Naive thymus-derived CD4-positive, alpha-beta T cell (primary cell): ENCODE data around the gene PPY. TPM values are rescaled to one million over a fixed set of nuclear protein-coding genes. Genes with fewer than 3 reads are reported as not detected.
"Not testable (repeated sequence)": the region's sequence is repeated elsewhere in the genome, so short reads cannot be mapped to it uniquely, and the experiment has no call there.

Experiments used
- ATAC-seq: fragments of 150-1000 bp; cut with Tn5 transposase; 2 replicates; pipeline ENCODE4 v1.10.0; 2021; ENCODE audit warnings: mild to moderate bottlenecking, moderate library complexity
- CTCF ChIA-PET: fragments of 350-600 bp; sonication (Branson Sonifier 250); formaldehyde crosslinking; loops from one replicate; lab custom pipeline; 2021; ENCODE audit warnings: antibody characterized with exemption; lab: Charles Lee
- POLR2A ChIA-PET: fragments of 350-600 bp; sonication (Branson Sonifier 250); formaldehyde crosslinking; loops from one replicate; lab custom pipeline; 2021; ENCODE audit warnings: antibody characterized with exemption, inconsistent platforms; lab: Charles Lee
- DNase-seq, 9 donors: peaks; one replicate each; pipeline versions ENCODE4 v3.0.0 to v3.0.0-alpha.2; 2020 to 2022; ENCODE audit warnings: mixed read lengths in 1 of 9
- H3K27ac ChIP-seq: one replicate; pipeline ENCODE4 v1.7.0; 2013; ENCODE audit warnings: mild to moderate bottlenecking, low read depth, low read length, moderate library complexity
- H3K27me3 ChIP-seq, 2 donors: one replicate each; pipeline ENCODE4 v1.7.0; 2013; ENCODE audit warnings: low read length in 2 of 2, mild to moderate bottlenecking in 2 of 2, moderate library complexity in 2 of 2; ENCODE audit not compliant: control insufficient read depth in 2 of 2, insufficient read depth in 2 of 2
- H3K36me3 ChIP-seq, 3 experiments: 1 replicate in 2 of 3; 2 replicates in 1 of 3; pipeline ENCODE4 v1.7.0; 2013; ENCODE audit warnings: low read length in 3 of 3, mild to moderate bottlenecking in 3 of 3, moderate library complexity in 1 of 3; ENCODE audit not compliant: insufficient read depth in 3 of 3, control insufficient read depth in 2 of 3
- H3K4me1 ChIP-seq, 2 donors: one replicate each; pipeline ENCODE4 v1.7.0; 2013; ENCODE audit warnings: low read length in 2 of 2, mild to moderate bottlenecking in 2 of 2, moderate library complexity in 1 of 2; ENCODE audit not compliant: control insufficient read depth in 2 of 2, insufficient read depth in 2 of 2
- H3K4me3 ChIP-seq: 2 replicates; pipeline ENCODE4 v1.7.0; 2013; ENCODE audit warnings: mild to moderate bottlenecking, low read length
- H3K9me3 ChIP-seq, 3 experiments: 1 replicate in 2 of 3; 2 replicates in 1 of 3; pipeline ENCODE4 v1.7.0; 2013; ENCODE audit warnings: low read length in 3 of 3; ENCODE audit not compliant: control insufficient read depth in 2 of 3
- H3K27ac Mint-ChIP-seq, 9 donors: one replicate each; pipeline ENCODE4 v1.8.0; 2020 to 2022; ENCODE audit warnings: mixed read lengths in 9 of 9, mild to moderate bottlenecking in 8 of 9, moderate library complexity in 5 of 9, inconsistent platforms in 2 of 9
- H3K27me3 Mint-ChIP-seq, 5 donors: one replicate each; pipeline ENCODE4 v1.8.0; 2021 to 2022; ENCODE audit warnings: mixed read lengths in 5 of 5, mild to moderate bottlenecking in 1 of 5
- H3K36me3 Mint-ChIP-seq, 5 donors: one replicate each; pipeline ENCODE4 v1.8.0; 2020 to 2022; ENCODE audit warnings: mixed read lengths in 5 of 5, mild to moderate bottlenecking in 3 of 5, inconsistent platforms in 1 of 5
- H3K4me1 Mint-ChIP-seq, 7 donors: one replicate each; pipeline ENCODE4 v1.8.0; 2020 to 2022; ENCODE audit warnings: mixed read lengths in 7 of 7, mild to moderate bottlenecking in 3 of 7, inconsistent platforms in 1 of 7
- H3K4me3 Mint-ChIP-seq, 10 donors: one replicate each; pipeline ENCODE4 v1.8.0; 2020 to 2022; ENCODE audit warnings: mild to moderate bottlenecking in 10 of 10, mixed read lengths in 10 of 10, moderate library complexity in 6 of 10, inconsistent platforms in 2 of 10
- H3K9me3 Mint-ChIP-seq, 11 donors: one replicate each; pipeline ENCODE4 v1.8.0; 2020 to 2022; ENCODE audit warnings: mixed read lengths in 11 of 11, mild to moderate bottlenecking in 4 of 11, inconsistent platforms in 1 of 11, moderate library complexity in 1 of 11
- intact Hi-C, 2 donors: fragments of 100-400 bp; cut with micrococcal nuclease; formaldehyde crosslinking; loops; one replicate each; pipeline ENCODE4 v1.15.1; 2023
- polyA plus RNA-seq, 2 donors: library from polyadenylated mRNA; unstranded; fragments of 300-500 nt; fragmentation: Illumina TruSeq; gene quantifications; one replicate each; pipeline ENCODE4 v1.2.3, GENCODE V29; 2021
- total RNA-seq, 6 experiments: library from RNA in 5 of 6; stranded (reverse) in 5 of 6; gene quantifications; 1 replicate in 5 of 6; 2 replicates in 1 of 6; pipeline ENCODE4 v1.2.3 and lab custom pipeline; 2021 to 2026

PPY gene
- total and polyA plus RNA-seq, 7 experiments from 2014 or later: not detected

DNA sequence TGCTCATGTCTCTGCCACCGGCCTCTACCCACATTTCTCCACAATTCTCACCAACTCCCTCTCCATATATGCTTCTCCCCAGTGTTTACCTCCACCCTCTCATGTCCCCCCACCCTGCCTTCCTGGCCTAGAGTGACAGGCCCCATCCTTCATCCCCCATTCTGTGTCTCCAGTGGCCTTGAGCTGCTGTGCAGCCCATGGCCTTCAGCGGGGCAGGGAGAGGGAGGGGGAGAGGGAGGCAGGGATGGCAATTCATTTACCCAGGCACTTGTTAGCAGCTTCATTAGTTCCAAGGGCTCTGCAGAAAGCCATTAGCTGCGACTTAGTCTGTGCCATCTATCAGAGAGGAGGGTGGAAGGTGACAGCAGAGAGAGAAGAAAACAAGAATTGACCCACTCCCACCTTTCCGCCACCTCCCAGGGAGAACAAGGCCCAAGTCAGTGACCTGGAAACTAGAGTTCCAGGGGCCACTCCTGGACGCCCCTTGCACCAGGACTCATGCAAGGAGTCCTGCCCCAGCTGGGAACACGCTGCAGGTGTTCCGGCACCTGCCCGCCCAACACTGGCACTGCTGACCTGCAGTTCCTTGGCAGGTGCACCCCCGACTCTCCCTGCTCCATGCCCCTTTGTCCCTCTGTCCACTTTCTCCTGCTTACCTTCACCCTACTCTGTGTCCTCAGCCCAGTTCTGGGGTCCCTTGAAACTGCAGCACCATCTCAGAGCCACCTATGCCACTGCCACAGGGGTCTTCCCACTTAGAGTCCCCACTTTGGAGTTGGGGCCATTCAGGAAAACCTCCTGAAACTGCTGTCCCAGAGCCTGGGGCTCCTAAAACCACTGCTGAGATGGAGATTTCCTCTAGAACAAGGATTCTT is 34.9 kb upstream of the PPY start:
- peak overlapping the region in 1 of 9 donors; percentile 32 for H3K27ac Mint-ChIP-seq

DNA sequence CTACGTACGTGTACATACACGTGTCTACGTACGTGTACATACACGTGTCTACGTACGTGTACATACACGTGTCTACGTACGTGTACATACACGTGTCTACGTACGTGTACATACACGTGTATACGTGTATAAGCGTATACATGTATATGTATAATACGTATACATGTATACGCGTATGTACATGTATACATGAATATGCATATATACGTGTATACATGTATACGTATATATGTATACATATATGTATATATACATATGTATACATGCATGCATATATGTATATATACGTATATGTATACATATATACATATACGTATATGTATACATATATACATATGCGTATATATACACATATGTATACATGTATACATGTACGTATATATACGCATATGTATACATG is 33.6 kb upstream of the PPY start:
- H3K27ac ChIP-seq: no peak overlapping the region
- no peak for ATAC-seq
- Mint-ChIP-seq H3K4me1 (peaks cover 4 to 8% (median 7%) of the 10 kb centered on the region in 7 donors), H3K9me3 (no peaks in the 10 kb centered on the region), H3K36me3 (no peaks in the 10 kb centered on the region), H3K4me3 (no peak overlapping the region), H3K27ac (no peak overlapping the region), H3K27me3 (peaks cover 0 to 28% (median 17%) of the 10 kb centered on the region in 5 donors)
- no peak for DNase-seq
- no peaks in the 10 kb centered on the region for H3K27me3 ChIP-seq
- H3K36me3 ChIP-seq: no peaks in the 10 kb centered on the region
- ChIA-PET CTCF (no interaction called here), POLR2A (no interaction called here)
- intact Hi-C loops: no loop called here
- no peaks in the 10 kb centered on the region for H3K9me3 ChIP-seq
- H3K4me1 ChIP-seq: no peaks in the 10 kb centered on the region
- no peak overlapping the region for H3K4me3 ChIP-seq

More for the DNA sequence above, 34.9 kb upstream of the PPY start:
- Histone ChIP-seq H3K4me1 (no peaks in the 10 kb centered on the region), H3K9me3 (no peaks in the 10 kb centered on the region), H3K4me3 (no peak overlapping the region), H3K27me3 (peaks cover 0 to 2% of the 10 kb centered on the region in 2 donors), H3K27ac (no peak overlapping the region), H3K36me3 (no peaks in the 10 kb centered on the region)
- H3K27me3 Mint-ChIP-seq: peaks cover 6 to 34% (median 30%) of the 10 kb centered on the region in 5 donors
- POLR2A ChIA-PET: interaction anchor here (0.5 kb wide), 1 partner anchor 13 kb away, joined by 3 read pairs; no protein-coding TSS in a partner anchor
- H3K9me3 Mint-ChIP-seq: no peaks in the 10 kb centered on the region
- intact Hi-C loops: no loop called here
- no peak for DNase-seq
- peaks cover 0 to 3% (median 0%) of the 10 kb centered on the region in 7 donors for H3K4me1 Mint-ChIP-seq
- H3K36me3 Mint-ChIP-seq: no peaks in the 10 kb centered on the region
- H3K4me3 Mint-ChIP-seq: no peak overlapping the region
- no peak for ATAC-seq
- CTCF ChIA-PET: no interaction called here

DNA sequence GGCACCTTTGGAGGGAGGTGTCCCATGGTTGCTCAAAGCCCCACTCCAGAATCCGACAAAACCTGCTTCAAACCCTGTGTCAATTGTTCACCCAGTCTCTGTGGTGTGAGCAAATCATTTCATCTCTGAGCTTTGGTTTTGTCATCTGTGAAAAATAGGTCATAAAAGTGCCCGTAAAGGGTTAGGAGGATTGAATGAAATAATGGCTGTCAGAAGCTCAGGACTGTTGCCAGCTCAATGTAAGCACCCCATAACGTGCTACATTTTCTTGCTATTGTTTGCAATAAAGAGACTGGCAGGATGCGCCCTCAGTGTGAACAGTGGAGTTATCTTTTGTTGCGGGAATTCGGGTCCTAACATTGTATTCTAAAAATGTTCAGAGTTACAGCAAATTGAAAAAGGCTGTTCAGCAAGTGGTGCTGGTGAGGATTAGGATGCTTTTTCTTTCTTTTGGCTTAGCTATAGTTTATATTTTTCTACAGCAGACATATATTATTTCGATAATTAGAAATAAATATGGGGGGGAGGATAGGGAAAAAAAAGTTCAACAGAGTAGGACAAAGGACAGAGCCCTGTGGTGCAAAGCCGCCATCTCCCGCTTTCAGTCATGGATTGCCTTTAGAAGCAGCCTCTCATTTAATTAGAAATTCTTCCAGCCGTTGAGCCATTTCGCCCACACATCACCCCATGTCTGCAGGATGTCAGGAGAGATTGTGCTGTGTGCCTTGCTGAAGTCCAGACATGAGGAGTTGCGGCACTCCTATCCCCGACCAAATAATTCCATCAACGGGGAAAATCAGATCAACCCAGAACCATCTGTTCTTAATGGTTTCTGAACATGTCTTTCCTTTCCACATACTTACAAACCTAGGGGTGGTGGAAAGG is 32.3 kb upstream of the PPY start:
- Mint-ChIP-seq H3K27me3 (peaks cover 0 to 29% (median 16%) of the 10 kb centered on the region in 5 donors), H3K27ac (no peak overlapping the region), H3K36me3 (no peaks in the 10 kb centered on the region), H3K4me1 (peaks cover 4 to 8% (median 7%) of the 10 kb centered on the region in 7 donors), H3K4me3 (no peak overlapping the region), H3K9me3 (no peaks in the 10 kb centered on the region)
- CTCF ChIA-PET: no interaction called here
- H3K27me3 ChIP-seq: no peaks in the 10 kb centered on the region
- no peak for DNase-seq
- H3K36me3 ChIP-seq: no peaks in the 10 kb centered on the region
- POLR2A ChIA-PET: interaction anchor here (0.7 kb wide), 1 partner anchor 322 kb away, joined by 3 read pairs; no protein-coding TSS in a partner anchor
- no peak overlapping the region for H3K4me3 ChIP-seq
- no peak for ATAC-seq
- no peaks in the 10 kb centered on the region for H3K4me1 ChIP-seq
- no peak overlapping the region for H3K27ac ChIP-seq
- intact Hi-C loops: no loop called here
- H3K9me3 ChIP-seq: no peaks in the 10 kb centered on the region

DNA sequence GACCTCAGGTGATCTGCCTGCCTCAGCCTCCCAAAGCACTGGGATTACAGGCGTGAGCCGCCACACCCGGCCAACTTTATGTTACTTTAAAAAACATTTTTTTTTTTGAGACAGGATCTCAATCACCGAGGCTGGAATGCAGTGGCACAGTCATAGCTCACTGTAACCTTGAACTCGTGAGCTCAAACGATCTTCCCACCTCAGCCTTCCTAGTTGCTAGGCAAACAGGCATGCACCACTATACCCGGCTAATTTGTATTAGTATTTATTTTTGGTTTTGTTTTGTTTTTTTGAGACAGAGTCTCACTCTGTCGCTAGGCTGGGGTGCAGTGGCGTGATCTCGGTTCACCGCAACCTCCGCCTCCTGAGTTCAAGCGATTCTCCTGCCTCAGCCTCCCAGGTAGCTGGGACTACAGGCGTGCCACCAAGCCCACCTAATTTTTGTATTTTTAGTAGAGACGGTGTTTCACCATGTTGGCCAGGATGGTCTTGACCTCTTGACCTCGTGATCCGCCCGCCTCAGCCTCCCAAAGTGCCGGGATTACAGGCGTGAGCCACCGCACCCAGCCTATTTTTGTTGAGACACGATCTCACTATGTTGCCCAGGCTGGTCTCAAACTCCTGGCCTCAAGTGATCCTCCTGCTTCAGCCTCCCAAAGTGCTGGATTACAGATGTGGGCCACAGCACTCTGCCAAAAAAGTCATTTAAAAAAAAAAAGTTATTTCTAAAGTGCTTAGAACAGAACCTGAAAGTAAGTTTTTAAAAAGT is 30.4 kb upstream of the PPY start:
- not testable (repeated sequence) for ATAC-seq
- CTCF ChIA-PET: interaction anchor here (0.7 to 0.9 kb wide), 2 partner anchors 11 to 393 kb away, joined by 3 to 5 read pairs; no protein-coding TSS in a partner anchor

DNA sequence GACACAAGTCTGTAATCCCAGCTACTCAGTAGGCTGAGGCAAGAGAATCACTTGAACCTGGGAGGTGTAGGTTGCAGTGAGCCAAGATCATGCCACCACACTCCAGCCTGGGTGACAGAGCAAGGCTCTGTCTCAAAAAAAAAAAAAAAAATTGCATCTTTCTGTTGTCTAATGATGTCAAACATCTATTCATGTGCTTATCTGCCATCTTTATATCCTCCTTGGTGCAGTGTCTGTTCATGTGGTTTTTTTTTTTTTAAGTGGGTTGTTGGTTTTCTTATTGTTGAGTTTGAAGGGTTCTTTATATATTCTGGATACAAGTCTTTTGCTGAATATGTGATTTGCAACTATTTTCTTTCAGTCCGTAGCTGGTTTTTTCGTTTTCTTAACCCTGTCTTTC is 29.2 kb upstream of the PPY start:
- DNase-seq (peak in 4 of 9 donors; percentile 8 to 21 (median 13)), ATAC-seq (peak; percentile 63)
- CTCF ChIA-PET: interaction anchor here (0.9 kb wide), 1 partner anchor 10 kb away, joined by 3 read pairs; no protein-coding TSS in a partner anchor
- H3K9me3 Mint-ChIP-seq, H3K9me3 ChIP-seq, H3K4me1 ChIP-seq, H3K27ac ChIP-seq, H3K4me1 Mint-ChIP-seq, H3K27me3 ChIP-seq, H3K4me3 Mint-ChIP-seq, H3K36me3 Mint-ChIP-seq, H3K36me3 ChIP-seq, H3K27ac Mint-ChIP-seq, H3K4me3 ChIP-seq, intact Hi-C loops: not testable (repeated sequence)
- peaks cover 0 to 35% (median 4%) of the 10 kb centered on the region in 5 donors for H3K27me3 Mint-ChIP-seq
- POLR2A ChIA-PET: interaction anchor here (0.6 kb wide), 1 partner anchor 1183 kb away, joined by 4 read pairs; no protein-coding TSS in a partner anchor

More for the DNA sequence above, 30.4 kb upstream of the PPY start:
- H3K36me3 Mint-ChIP-seq, H3K4me1 ChIP-seq, H3K4me3 Mint-ChIP-seq, H3K4me3 ChIP-seq, H3K9me3 Mint-ChIP-seq, DNase-seq, H3K36me3 ChIP-seq, H3K9me3 ChIP-seq, H3K27ac ChIP-seq, intact Hi-C loops, H3K27ac Mint-ChIP-seq, H3K27me3 ChIP-seq, H3K4me1 Mint-ChIP-seq: not testable (repeated sequence)
- POLR2A ChIA-PET: interaction anchor here (0.6 kb wide), 1 partner anchor 210 kb away, joined by 3 read pairs; no protein-coding TSS in a partner anchor
- H3K27me3 Mint-ChIP-seq: peaks cover 0 to 31% (median 7%) of the 10 kb centered on the region in 5 donors

DNA sequence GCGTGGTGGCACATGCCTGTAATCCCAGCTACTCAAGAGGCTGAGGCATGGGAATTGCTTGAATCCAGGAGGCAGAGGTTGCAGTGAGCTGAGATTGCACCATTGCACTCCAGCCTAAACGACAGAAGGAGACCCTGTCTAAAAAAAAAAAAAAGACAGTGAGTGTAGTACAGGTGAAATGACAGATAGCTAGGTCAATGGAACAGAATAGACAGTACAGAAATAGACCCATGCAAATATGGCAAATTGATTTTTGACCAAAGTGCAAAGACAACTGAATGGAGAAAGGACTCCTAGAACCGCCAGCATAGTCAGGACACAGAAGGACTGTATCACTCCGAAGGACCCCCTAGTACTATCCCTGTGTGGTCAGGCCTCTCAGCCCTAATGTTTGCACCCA is 28.1 kb upstream of the PPY start:
- ATAC-seq (no peak), DNase-seq (no peak)
- Histone ChIP-seq H3K4me1 (no peaks in the 10 kb centered on the region), H3K27me3 (no peaks in the 10 kb centered on the region), H3K9me3 (no peaks in the 10 kb centered on the region), H3K27ac (no peak overlapping the region), H3K4me3 (no peak overlapping the region), H3K36me3 (no peaks in the 10 kb centered on the region)
- Mint-ChIP-seq H3K36me3 (no peaks in the 10 kb centered on the region), H3K27me3 (peaks cover 0 to 41% (median 4%) of the 10 kb centered on the region in 5 donors), H3K9me3 (no peaks in the 10 kb centered on the region), H3K4me3 (no peak overlapping the region), H3K4me1 (peaks cover 2 to 8% (median 7%) of the 10 kb centered on the region in 7 donors), H3K27ac (no peak overlapping the region)
- CTCF ChIA-PET: no interaction called here
- POLR2A ChIA-PET: no interaction called here
- intact Hi-C loops: no loop called here
